OCI-LY3 (cell line): ENCODE measurements around the gene MYO5A.

Experiments used
- EZH2phosphoT487 ChIP-seq: fragments of 200-600 bp; shearing (Covaris generic); IDR thresholded peaks from 2 replicates; pipeline ENCODE4 v1.6.1; 2018; ENCODE audit warnings: antibody characterized with exemption, mixed run types, low read depth
- TF ChIP-seq, protein P1 (sequence below): fragments of 200-600, 300-600 bp; sonication (generic); IDR thresholded peaks from 2 replicates; pipeline ENCODE4 v1.5.1; 2014; ENCODE audit warnings: antibody characterized with exemption, low read length, low read depth

DNA sequence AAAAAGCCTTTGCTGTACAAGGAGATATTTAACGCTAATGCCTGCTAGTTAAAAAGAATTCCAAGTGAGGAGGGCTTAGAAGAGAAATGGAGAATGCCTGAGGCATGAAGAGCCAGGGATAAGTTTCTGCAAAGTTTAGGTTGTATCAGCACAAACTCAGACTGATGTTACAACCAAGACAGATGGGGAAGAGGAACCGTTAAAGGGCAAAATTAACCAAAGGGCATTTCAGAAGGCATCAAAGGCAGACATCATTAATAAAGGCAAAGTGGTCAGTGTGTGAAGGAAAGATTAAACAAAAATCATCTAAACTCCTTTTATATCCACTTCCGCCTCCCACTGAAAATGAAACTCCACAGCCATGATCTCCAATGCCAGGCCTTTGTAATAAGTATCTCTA, 7.0 kb downstream of the MYO5A start:
- TF ChIP-seq, protein P1, sequence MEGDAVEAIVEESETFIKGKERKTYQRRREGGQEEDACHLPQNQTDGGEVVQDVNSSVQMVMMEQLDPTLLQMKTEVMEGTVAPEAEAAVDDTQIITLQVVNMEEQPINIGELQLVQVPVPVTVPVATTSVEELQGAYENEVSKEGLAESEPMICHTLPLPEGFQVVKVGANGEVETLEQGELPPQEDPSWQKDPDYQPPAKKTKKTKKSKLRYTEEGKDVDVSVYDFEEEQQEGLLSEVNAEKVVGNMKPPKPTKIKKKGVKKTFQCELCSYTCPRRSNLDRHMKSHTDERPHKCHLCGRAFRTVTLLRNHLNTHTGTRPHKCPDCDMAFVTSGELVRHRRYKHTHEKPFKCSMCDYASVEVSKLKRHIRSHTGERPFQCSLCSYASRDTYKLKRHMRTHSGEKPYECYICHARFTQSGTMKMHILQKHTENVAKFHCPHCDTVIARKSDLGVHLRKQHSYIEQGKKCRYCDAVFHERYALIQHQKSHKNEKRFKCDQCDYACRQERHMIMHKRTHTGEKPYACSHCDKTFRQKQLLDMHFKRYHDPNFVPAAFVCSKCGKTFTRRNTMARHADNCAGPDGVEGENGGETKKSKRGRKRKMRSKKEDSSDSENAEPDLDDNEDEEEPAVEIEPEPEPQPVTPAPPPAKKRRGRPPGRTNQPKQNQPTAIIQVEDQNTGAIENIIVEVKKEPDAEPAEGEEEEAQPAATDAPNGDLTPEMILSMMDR = no peak
- TF ChIP-seq EZH2phosphoT487 = no peak
